Raji (cell line): ENCODE results near the gene CELSR2.

Source experiments
- POLR2A ChIP-seq: IDR thresholded peaks from 2 replicates; pipeline ENCODE4 v1.6.1; 2011; ENCODE audit warnings: low read depth, low read length, control low read depth; ENCODE audit not compliant: insufficient read depth

CELSR2 gene

GRCh38 chr1:109253803-109254620 is 4.7 kb downstream of the CELSR2 start:
- no peak for TF ChIP-seq POLR2A

GRCh38 chr1:109254621-109255096 is 5.3 kb downstream of the CELSR2 start:
- TF ChIP-seq POLR2A, result no peak

DNA sequence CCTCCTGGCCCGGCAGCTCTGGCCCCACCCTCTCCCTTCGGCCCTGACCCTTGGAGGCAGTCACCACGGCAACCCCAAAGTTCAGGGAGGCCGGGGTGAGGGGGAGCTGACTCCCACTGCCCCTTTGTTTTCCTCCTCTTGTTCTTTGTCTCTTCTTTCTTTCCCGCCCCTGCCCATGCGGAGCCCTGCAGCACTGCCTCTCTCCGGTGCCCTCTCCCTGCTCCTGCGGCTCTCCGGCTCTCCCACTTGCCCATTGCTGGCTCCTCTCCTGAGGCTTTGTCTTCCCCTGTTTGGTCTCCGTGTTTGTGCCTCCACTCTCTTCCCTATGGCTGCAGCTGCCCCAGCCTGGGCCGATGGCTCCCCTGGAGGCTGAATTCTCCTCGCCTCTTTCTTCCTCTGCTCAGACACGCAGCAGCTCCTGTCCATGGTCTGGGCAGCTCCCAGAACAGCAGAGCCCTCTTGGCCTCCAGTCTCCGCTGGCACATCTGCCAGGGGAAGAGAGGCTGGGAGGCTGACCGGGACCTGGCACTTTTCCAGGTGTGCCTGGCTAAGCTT is 5.8 kb downstream of the CELSR2 start:
- no peak for TF ChIP-seq POLR2A

GRCh38 chr1:109255678-109256077 is 6.3 kb downstream of the CELSR2 start:
- TF ChIP-seq POLR2A, result no peak

GRCh38 chr1:109256085-109256484 is 6.7 kb downstream of the CELSR2 start:
- TF ChIP-seq POLR2A, result no peak

GRCh38 chr1:109256971-109257681 is 7.8 kb downstream of the CELSR2 start:
- TF ChIP-seq POLR2A, result no peak

DNA sequence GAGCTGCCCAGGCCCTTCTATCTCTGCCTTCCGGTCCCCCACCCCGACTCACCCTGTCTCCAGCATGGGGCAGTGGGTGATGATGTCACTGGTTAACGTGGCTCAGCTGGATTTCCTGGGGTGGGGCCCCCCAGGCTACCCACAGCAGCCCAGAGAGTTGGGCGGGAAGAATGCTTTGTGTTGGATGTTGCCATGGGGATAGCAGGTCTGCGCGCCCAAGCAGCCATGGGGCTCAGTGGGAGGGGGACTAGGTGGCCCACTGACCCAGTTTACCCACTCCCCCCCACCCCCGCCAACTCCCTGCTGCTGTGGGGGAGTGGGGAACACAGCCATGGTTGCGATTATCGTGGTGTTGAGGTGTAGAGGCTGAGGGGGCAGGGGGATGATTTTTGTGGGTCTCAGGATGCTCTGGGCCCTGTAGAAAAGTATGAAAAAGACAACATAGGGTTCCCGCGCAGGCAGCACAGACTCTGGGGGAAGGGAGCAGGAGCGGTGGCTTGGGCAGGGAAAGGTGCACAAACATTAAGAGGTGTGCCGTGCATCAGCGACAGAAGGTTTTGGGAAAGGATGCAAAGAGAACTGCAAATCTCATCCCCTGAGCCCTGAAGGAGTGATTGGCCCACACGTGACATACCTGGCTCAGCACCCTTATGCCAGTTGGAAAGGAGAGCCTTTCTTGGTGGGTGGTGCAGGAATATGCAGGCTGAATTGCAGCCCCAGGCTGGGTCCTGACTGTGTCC is 8.5 kb downstream of the CELSR2 start:
- no peak for TF ChIP-seq POLR2A

DNA sequence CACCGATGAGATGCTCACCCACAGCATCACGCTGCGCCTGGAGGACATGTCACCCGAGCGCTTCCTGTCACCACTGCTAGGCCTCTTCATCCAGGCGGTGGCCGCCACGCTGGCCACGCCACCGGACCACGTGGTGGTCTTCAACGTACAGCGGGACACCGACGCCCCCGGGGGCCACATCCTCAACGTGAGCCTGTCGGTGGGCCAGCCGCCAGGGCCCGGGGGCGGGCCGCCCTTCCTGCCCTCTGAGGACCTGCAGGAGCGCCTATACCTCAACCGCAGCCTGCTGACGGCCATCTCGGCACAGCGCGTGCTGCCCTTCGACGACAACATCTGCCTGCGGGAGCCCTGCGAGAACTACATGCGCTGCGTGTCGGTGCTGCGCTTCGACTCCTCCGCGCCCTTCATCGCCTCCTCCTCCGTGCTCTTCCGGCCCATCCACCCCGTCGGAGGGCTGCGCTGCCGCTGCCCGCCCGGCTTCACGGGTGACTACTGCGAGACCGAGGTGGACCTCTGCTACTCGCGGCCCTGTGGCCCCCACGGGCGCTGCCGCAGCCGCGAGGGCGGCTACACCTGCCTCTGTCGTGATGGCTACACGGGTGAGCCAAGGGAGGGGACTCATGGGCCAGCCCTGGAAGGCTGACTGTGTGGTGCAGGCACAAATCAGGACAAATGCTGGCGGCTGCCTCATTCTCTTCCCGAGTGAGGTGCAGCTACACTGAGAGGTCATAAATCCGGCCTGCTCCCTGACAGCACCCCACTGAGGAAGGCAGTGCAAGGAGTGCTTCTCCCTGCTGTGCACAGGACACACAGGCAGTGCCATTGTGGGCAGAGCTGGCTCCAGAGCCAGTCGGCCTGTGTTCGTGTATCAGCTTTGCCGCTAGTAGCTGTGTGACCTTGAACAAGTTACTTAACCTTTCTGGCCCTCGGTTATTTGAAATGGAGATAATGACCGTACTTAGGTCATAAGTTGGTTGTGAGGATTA is 9.4 kb downstream of the CELSR2 start:
- no peak for TF ChIP-seq POLR2A

- TF ChIP-seq POLR2A, result no peak
Observed at GRCh38 chr1:109259674-109260557, 10.6 kb downstream of the CELSR2 start.

GRCh38 chr1:109261006-109261405 is 11.7 kb downstream of the CELSR2 start:
- TF ChIP-seq POLR2A, result no peak

DNA sequence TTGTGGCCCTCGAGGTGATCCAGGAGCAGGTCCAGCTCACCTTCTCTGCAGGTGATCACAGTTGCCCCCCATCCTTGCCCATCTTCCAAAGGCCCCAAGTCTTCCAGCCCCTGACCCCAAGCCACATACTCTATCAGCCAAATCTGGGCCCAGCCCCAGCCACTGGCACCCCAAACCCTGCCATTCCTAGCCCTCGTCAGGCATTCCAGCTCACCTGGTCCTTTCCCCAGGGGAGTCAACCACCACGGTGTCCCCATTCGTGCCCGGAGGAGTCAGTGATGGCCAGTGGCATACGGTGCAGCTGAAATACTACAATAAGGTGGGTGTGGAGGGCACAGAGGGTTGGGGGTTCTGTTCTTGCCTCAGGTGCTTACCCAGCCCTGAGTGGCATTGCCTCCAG is 12.2 kb downstream of the CELSR2 start:
- no peak for TF ChIP-seq POLR2A

DNA sequence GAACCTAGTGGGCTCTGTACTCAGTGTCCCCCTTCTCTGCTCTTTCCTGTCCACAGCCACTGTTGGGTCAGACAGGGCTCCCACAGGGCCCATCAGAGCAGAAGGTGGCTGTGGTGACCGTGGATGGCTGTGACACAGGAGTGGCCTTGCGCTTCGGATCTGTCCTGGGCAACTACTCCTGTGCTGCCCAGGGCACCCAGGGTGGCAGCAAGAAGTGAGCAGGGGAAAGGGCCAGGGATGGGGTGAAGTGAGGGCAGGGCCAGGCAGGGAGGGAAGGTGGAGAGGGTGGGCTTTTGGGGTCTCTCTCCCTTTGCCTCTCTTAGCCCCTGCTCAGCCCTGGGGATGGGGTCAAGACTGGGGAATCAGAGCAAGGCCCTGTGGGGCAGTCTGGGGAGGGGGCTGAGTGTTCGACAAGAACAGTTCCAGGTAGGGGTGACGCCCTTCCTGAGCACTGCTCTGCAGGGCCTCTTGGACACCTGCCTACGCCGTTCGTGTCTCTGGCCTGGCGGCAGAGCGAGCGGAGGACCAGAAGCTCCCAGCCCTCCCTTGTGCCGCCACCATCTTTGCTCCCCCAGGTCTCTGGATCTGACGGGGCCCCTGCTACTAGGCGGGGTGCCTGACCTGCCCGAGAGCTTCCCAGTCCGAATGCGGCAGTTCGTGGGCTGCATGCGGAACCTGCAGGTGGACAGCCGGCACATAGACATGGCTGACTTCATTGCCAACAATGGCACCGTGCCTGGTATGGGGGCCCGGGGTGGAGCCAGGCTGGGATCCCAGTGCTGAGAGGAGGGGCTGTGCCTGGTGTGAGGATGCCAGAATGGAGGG is 13.1 kb downstream of the CELSR2 start:
- TF ChIP-seq POLR2A, result no peak
